Naive thymus-derived CD4-positive, alpha-beta T cell (primary cell): ENCODE results near the gene PTPN18. TPM values are rescaled to one million over a fixed set of nuclear protein-coding genes. Genes with fewer than 3 reads are reported as not detected.

Experiments
- ATAC-seq: fragments of 150-1000 bp; cut with Tn5 transposase; 2 replicates; pipeline ENCODE4 v1.10.0; 2021; ENCODE audit warnings: mild to moderate bottlenecking, moderate library complexity
- CTCF ChIA-PET: fragments of 350-600 bp; sonication (Branson Sonifier 250); formaldehyde crosslinking; loops from one replicate; lab custom pipeline; 2021; ENCODE audit warnings: antibody characterized with exemption; lab: Charles Lee
- POLR2A ChIA-PET: fragments of 350-600 bp; sonication (Branson Sonifier 250); formaldehyde crosslinking; loops from one replicate; lab custom pipeline; 2021; ENCODE audit warnings: antibody characterized with exemption, inconsistent platforms; lab: Charles Lee
- DNase-seq, 9 donors: peaks; one replicate each; pipeline versions ENCODE4 v3.0.0 to v3.0.0-alpha.2; 2020 to 2022; ENCODE audit warnings: mixed read lengths in 1 of 9
- H3K27ac ChIP-seq: one replicate; pipeline ENCODE4 v1.7.0; 2013; ENCODE audit warnings: mild to moderate bottlenecking, low read depth, low read length, moderate library complexity
- H3K27me3 ChIP-seq, 2 donors: one replicate each; pipeline ENCODE4 v1.7.0; 2013; ENCODE audit warnings: low read length in 2 of 2, mild to moderate bottlenecking in 2 of 2, moderate library complexity in 2 of 2; ENCODE audit not compliant: control insufficient read depth in 2 of 2, insufficient read depth in 2 of 2
- H3K36me3 ChIP-seq, 3 experiments: 1 replicate in 2 of 3; 2 replicates in 1 of 3; pipeline ENCODE4 v1.7.0; 2013; ENCODE audit warnings: low read length in 3 of 3, mild to moderate bottlenecking in 3 of 3, moderate library complexity in 1 of 3; ENCODE audit not compliant: insufficient read depth in 3 of 3, control insufficient read depth in 2 of 3
- H3K4me1 ChIP-seq, 2 donors: one replicate each; pipeline ENCODE4 v1.7.0; 2013; ENCODE audit warnings: low read length in 2 of 2, mild to moderate bottlenecking in 2 of 2, moderate library complexity in 1 of 2; ENCODE audit not compliant: control insufficient read depth in 2 of 2, insufficient read depth in 2 of 2
- H3K4me3 ChIP-seq: 2 replicates; pipeline ENCODE4 v1.7.0; 2013; ENCODE audit warnings: mild to moderate bottlenecking, low read length
- H3K9me3 ChIP-seq, 3 experiments: 1 replicate in 2 of 3; 2 replicates in 1 of 3; pipeline ENCODE4 v1.7.0; 2013; ENCODE audit warnings: low read length in 3 of 3; ENCODE audit not compliant: control insufficient read depth in 2 of 3
- H3K27ac Mint-ChIP-seq, 9 donors: one replicate each; pipeline ENCODE4 v1.8.0; 2020 to 2022; ENCODE audit warnings: mixed read lengths in 9 of 9, mild to moderate bottlenecking in 8 of 9, moderate library complexity in 5 of 9, inconsistent platforms in 2 of 9
- H3K27me3 Mint-ChIP-seq, 5 donors: one replicate each; pipeline ENCODE4 v1.8.0; 2021 to 2022; ENCODE audit warnings: mixed read lengths in 5 of 5, mild to moderate bottlenecking in 1 of 5
- H3K36me3 Mint-ChIP-seq, 5 donors: one replicate each; pipeline ENCODE4 v1.8.0; 2020 to 2022; ENCODE audit warnings: mixed read lengths in 5 of 5, mild to moderate bottlenecking in 3 of 5, inconsistent platforms in 1 of 5
- H3K4me1 Mint-ChIP-seq, 7 donors: one replicate each; pipeline ENCODE4 v1.8.0; 2020 to 2022; ENCODE audit warnings: mixed read lengths in 7 of 7, mild to moderate bottlenecking in 3 of 7, inconsistent platforms in 1 of 7
- H3K4me3 Mint-ChIP-seq, 10 donors: one replicate each; pipeline ENCODE4 v1.8.0; 2020 to 2022; ENCODE audit warnings: mild to moderate bottlenecking in 10 of 10, mixed read lengths in 10 of 10, moderate library complexity in 6 of 10, inconsistent platforms in 2 of 10
- H3K9me3 Mint-ChIP-seq, 11 donors: one replicate each; pipeline ENCODE4 v1.8.0; 2020 to 2022; ENCODE audit warnings: mixed read lengths in 11 of 11, mild to moderate bottlenecking in 4 of 11, inconsistent platforms in 1 of 11, moderate library complexity in 1 of 11
- intact Hi-C, 2 donors: fragments of 100-400 bp; cut with micrococcal nuclease; formaldehyde crosslinking; loops; one replicate each; pipeline ENCODE4 v1.15.1; 2023
- polyA plus RNA-seq, 2 donors: library from polyadenylated mRNA; unstranded; fragments of 300-500 nt; fragmentation: Illumina TruSeq; gene quantifications; one replicate each; pipeline ENCODE4 v1.2.3, GENCODE V29; 2021
- total RNA-seq, 6 experiments: library from RNA in 5 of 6; stranded (reverse) in 5 of 6; gene quantifications; 1 replicate in 5 of 6; 2 replicates in 1 of 6; pipeline ENCODE4 v1.2.3 and lab custom pipeline; 2021 to 2026

The PTPN18 gene
- total and polyA plus RNA-seq, 7 experiments from 2014 or later, result 39.4 to 112 (median 44.2) TPM

DNA sequence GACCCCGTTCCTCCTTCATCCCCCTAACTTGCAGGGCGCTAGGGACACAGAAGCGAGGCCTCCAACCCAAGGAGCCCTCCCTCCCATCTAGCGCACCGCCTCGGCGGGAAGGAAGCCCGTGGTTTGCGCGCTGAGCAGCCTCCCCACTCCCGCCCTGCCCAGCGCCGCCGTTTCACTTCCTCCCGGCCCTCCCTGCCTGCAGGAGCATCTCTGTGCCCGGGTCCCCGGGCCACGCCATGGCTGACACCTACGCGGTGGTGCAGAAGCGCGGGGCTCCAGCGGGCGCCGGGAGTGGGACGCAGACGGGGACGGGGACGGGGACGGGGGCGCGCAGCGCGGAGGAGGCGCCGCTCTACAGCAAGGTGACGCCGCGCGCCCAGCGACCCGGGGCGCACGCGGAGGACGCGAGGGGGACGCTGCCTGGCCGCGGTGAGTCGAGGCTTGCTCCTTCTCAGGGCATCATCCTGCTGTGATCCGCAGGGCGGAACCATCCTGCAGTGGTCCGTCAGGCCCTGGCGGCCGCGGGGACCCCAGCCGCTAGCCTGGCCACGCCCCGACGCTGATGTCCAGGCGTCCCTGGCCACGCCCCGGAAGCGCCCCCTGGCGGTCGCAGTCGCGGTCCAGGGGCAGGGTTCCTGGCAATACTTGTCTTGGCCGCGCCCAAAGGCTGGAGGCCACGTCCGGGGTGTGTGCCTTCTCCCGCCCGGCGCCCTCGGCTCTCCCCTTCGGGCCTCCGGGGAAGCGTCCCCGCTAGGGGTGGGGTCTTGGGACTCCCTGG is 16.4 kb downstream of the PTPN18 start:
- Histone ChIP-seq H3K36me3 (no peaks in the 10 kb centered on the region), H3K4me3 (peak overlapping the region; percentile 83), H3K9me3 (no peaks in the 10 kb centered on the region), H3K27ac (peak overlapping the region; percentile 71), H3K4me1 (peaks cover 25 to 34% of the 10 kb centered on the region in 2 donors), H3K27me3 (no peaks in the 10 kb centered on the region)
- ChIA-PET CTCF (interaction anchor here (0.7 to 1.5 kb wide), 2 partner anchors 16 to 578 kb away, joined by 3 to 4 read pairs; partner anchors contain the start of gene PTPN18), POLR2A (interaction anchor here (1.2 to 7.0 kb wide), 2 partner anchors 19 to 29 kb away, joined by 3 to 92 read pairs; partner anchors contain the start of gene IMP4)
- Mint-ChIP-seq H3K4me3 (peak overlapping the region; percentile 87 to 99 (median 94)), H3K27me3 (no peaks in the 10 kb centered on the region), H3K9me3 (peaks cover 0 to 3% (median 0%) of the 10 kb centered on the region in 11 donors), H3K36me3 (peaks cover 7 to 49% (median 12%) of the 10 kb centered on the region in 5 donors), H3K4me1 (peaks cover 47 to 69% (median 65%) of the 10 kb centered on the region in 7 donors), H3K27ac (peak overlapping the region; percentile 88 to 97 (median 95))
- ATAC-seq, result peak; percentile 86
- intact Hi-C loops, result loop anchor here (1.0 to 10.0 kb wide), 8 partner anchors 16 to 1123 kb away; partner anchors contain the start of genes IMP4 (in 2 of the 2), PLEKHB2 (in 2 of the 2), GPR148 (in 1 of the 2) and MZT2A (in 1 of the 2)
- DNase-seq, result peak; percentile 49 to 92 (median 71)

GRCh38 chr2:130372833-130373807 is 17.3 kb downstream of the PTPN18 start:
- intact Hi-C loops, result loop anchor here (1.0 to 10.0 kb wide), 8 partner anchors 17 to 1122 kb away; partner anchors contain the start of genes IMP4 (in 2 of the 2), PLEKHB2 (in 2 of the 2), GPR148 (in 1 of the 2) and MZT2A (in 1 of the 2)
- peak overlapping the region; percentile 71 for H3K27ac ChIP-seq
- Mint-ChIP-seq H3K4me3 (peak overlapping the region; percentile 74 to 99 (median 88)), H3K36me3 (peaks cover 7 to 46% (median 12%) of the 10 kb centered on the region in 5 donors), H3K9me3 (peaks cover 0 to 3% (median 0%) of the 10 kb centered on the region in 11 donors), H3K4me1 (peaks cover 52 to 78% (median 73%) of the 10 kb centered on the region in 7 donors), H3K27me3 (no peaks in the 10 kb centered on the region), H3K27ac (peak overlapping the region; percentile 39 to 87 (median 66))
- peak in 2 of 9 donors; percentile 22 to 42 for DNase-seq
- no peak for ATAC-seq
- no peaks in the 10 kb centered on the region for H3K36me3 ChIP-seq
- POLR2A ChIA-PET, result interaction anchor here (1.2 to 7.0 kb wide), 3 partner anchors 20 to 192 kb away, joined by 3 to 92 read pairs (median 3); partner anchors contain the start of gene IMP4
- peak overlapping the region; percentile 83 for H3K4me3 ChIP-seq
- H3K9me3 ChIP-seq, result no peaks in the 10 kb centered on the region
- H3K4me1 ChIP-seq, result peaks cover 25 to 34% of the 10 kb centered on the region in 2 donors
- no peaks in the 10 kb centered on the region for H3K27me3 ChIP-seq
- CTCF ChIA-PET, result interaction anchor here (0.5 to 1.5 kb wide), 5 partner anchors 11 to 577 kb away, joined by 3 to 4 read pairs (median 3); partner anchors contain the start of gene PTPN18

DNA sequence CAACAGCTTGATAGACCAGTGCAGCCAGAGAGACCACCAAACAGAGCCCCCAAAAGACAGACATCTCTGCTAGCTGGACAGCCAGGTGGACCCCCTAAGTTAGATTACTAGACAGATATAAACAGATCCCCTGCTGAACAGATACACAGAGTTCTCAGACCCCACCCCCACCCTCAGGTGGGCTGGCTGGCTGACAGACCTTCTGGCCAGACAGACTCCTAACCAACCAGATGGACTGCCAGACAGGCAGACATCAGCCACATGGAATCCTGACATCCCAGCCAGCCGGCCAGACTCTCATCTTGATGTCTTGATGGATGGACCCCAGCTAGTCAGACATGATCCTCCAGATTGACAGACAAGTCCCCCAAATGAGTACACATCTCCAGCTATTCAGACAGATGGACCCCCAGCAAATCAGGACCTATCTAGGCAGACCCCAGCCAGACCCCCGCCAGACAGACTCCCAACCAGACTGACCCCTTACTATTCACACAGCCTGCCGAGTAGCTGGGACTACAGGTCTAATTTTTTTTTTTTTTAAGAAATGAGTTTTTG is 18.0 kb downstream of the PTPN18 start:
- H3K36me3 ChIP-seq, result no peaks in the 10 kb centered on the region

DNA sequence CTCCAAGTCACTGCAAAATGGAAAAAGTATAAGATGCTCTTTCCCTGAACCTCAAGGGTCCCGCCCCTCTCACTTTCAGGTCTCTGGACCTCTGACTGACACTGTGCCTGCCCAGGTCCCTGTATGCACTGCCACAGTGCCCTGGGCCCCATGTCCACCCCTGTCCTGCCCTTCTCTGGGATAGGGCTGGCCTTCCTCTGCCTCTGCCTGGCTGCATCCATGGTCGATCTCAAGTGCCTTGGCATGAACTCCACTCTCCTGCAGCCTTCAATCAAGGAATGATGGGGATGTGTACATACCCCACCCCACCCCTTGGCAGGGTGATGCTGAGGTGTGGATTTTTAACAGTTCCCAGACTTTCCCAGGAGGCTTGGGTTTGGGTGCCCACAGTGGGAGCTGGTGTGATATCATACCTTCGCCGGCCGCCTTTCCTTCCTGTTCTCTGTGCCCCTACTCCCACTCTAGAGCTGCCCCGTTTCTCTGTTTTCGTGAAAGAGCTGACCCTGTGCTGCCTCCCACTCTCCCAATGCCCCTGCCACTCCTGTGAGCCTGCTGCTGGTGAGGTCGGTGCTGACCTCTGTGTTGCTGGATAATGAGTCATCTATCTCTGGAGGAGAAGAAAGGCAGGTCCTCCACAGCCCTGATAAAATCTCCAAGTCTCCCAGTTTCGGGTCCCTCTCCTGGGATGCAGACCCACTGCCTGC is 18.9 kb downstream of the PTPN18 start:
- H3K27me3 Mint-ChIP-seq, result no peaks in the 10 kb centered on the region
- no peaks in the 10 kb centered on the region for H3K36me3 ChIP-seq
- no peak for DNase-seq
- POLR2A ChIA-PET, result interaction anchor here (7.0 kb wide), 1 partner anchor 31 kb away, joined by 92 read pairs; the partner anchor contains the start of gene IMP4
- H3K4me3 Mint-ChIP-seq, result peak overlapping the region in 7 of 10 donors; percentile 11 to 76 (median 64)
- H3K27me3 ChIP-seq, result no peaks in the 10 kb centered on the region
- intact Hi-C loops, result loop anchor here (10.0 kb wide), 3 partner anchors 350 to 1120 kb away; partner anchors contain the start of genes PLEKHB2 (in 2 of the 2), GPR148 (in 1 of the 2) and MZT2A (in 1 of the 2)
- peak overlapping the region in 8 of 9 donors; percentile 13 to 85 (median 50) for H3K27ac Mint-ChIP-seq
- H3K27ac ChIP-seq, result no peak overlapping the region
- peaks cover 7 to 49% (median 16%) of the 10 kb centered on the region in 5 donors for H3K36me3 Mint-ChIP-seq
- H3K4me3 ChIP-seq, result no peak overlapping the region
- peaks cover 0 to 3% (median 0%) of the 10 kb centered on the region in 11 donors for H3K9me3 Mint-ChIP-seq
- H3K4me1 ChIP-seq, result peaks cover 28 to 31% of the 10 kb centered on the region in 2 donors
- ATAC-seq, result no peak
- H3K9me3 ChIP-seq, result no peaks in the 10 kb centered on the region
- H3K4me1 Mint-ChIP-seq, result peaks cover 58 to 91% (median 84%) of the 10 kb centered on the region in 7 donors
- CTCF ChIA-PET, result no interaction called here

More for the DNA sequence above, 18.0 kb downstream of the PTPN18 start:
- CTCF ChIA-PET, result interaction anchor here (0.7 to 1.5 kb wide), 3 partner anchors 10 to 18 kb away, joined by 3 to 4 read pairs (median 4); partner anchors contain the start of gene PTPN18
- no peak overlapping the region for H3K4me3 ChIP-seq
- no peak overlapping the region for H3K27ac ChIP-seq
- Mint-ChIP-seq H3K36me3 (peaks cover 7 to 46% (median 12%) of the 10 kb centered on the region in 5 donors), H3K9me3 (peaks cover 0 to 3% (median 0%) of the 10 kb centered on the region in 11 donors), H3K4me1 (peaks cover 52 to 86% (median 80%) of the 10 kb centered on the region in 7 donors), H3K27ac (peak overlapping the region in 8 of 9 donors; percentile 47 to 87 (median 70)), H3K4me3 (peak overlapping the region in 9 of 10 donors; percentile 74 to 99 (median 91)), H3K27me3 (no peaks in the 10 kb centered on the region)
- ATAC-seq (no peak), DNase-seq (no peak)
- no peaks in the 10 kb centered on the region for H3K27me3 ChIP-seq
- POLR2A ChIA-PET, result interaction anchor here (1.2 to 7.0 kb wide), 3 partner anchors 21 to 193 kb away, joined by 3 to 92 read pairs (median 3); partner anchors contain the start of gene IMP4
- peaks cover 25 to 34% of the 10 kb centered on the region in 2 donors for H3K4me1 ChIP-seq
- intact Hi-C loops, result loop anchor here (10.0 kb wide), 3 partner anchors 351 to 1121 kb away; partner anchors contain the start of genes PLEKHB2 (in 2 of the 2), GPR148 (in 1 of the 2) and MZT2A (in 1 of the 2)
- no peaks in the 10 kb centered on the region for H3K9me3 ChIP-seq
